ENCODE measurements around the gene CFAP97D1. TPM values are rescaled to one million over a fixed set of nuclear protein-coding genes. Genes with fewer than 3 reads are reported as not detected.

The CFAP97D1 gene
- polyA plus RNA-seq, 1 donor (not counting 4 experiments of a cell fraction or from before 2014, with no cell fraction given): not detected

- no peak overlapping the region for H3K27ac ChIP-seq (ENCODE audit: control insufficient read depth, insufficient read depth, low read length)
Measured at GRCh38 chr17:43733956-43734355, 46.3 kb upstream of the CFAP97D1 start.

GRCh38 chr17:43734376-43734775 lies 45.9 kb upstream of the CFAP97D1 start:
- Histone ChIP-seq H3K27ac (ENCODE audit: control insufficient read depth, insufficient read depth, low read length) (no peak overlapping the region), H3K9me1 (ENCODE audit: control insufficient read depth, extremely low read depth, insufficient read depth, low read length) (no peaks in the 10 kb centered on the region), H4K20me1 (ENCODE audit: control insufficient read depth, extremely low read depth, insufficient read depth, low read length) (no peaks in the 10 kb centered on the region), H3K36me3 (ENCODE audit: control insufficient read depth in 2 of 2, extremely low read depth in 1 of 2, insufficient read depth in 2 of 2, low read length in 2 of 2) (no peaks in the 10 kb centered on the region), H3K9ac (ENCODE audit: control insufficient read depth, extremely low read depth, insufficient read depth, low read length) (no peak overlapping the region), H3K4me2 (ENCODE audit: control insufficient read depth, extremely low read depth, insufficient read depth, low read depth, low read length) (no peak overlapping the region), H3K27me3 (ENCODE audit: control insufficient read depth, extremely low read depth, insufficient read depth, low read length) (no peaks in the 10 kb centered on the region), H3K4me1 (ENCODE audit: control insufficient read depth, extremely low read depth, insufficient read depth, low read length) (peaks cover 16% of the 10 kb centered on the region), H3K4me3 (ENCODE audit: control insufficient read depth in 2 of 3, extremely low read depth in 1 of 3, insufficient read depth in 2 of 3, low read depth in 1 of 3, low read length in 3 of 3) (no peak overlapping the region), H2AFZ (ENCODE audit: control insufficient read depth, low read length) (no peak overlapping the region), H3K9me3 (ENCODE audit: control insufficient read depth, low read depth, low read length) (no peaks in the 10 kb centered on the region), H3K79me2 (ENCODE audit: control insufficient read depth, insufficient read depth, low read length) (no peaks in the 10 kb centered on the region)
- no peak for TF ChIP-seq EZH2 (IDR thresholded peaks at IDR 0.05; ENCODE audit: low read length)
- no peak for TF ChIP-seq CTCF (optimal IDR thresholded peaks at IDR 0.05 in 1 of 3, IDR thresholded peaks at IDR 0.05 in 1 of 3, conservative IDR thresholded peaks at IDR 0.05 in 1 of 3; ENCODE audit: extremely low read depth in 1 of 3, insufficient read depth in 2 of 3, low read length in 3 of 3)
- FAIRE-seq: no peak
- dilution Hi-C loops (cut with MboI; ENCODE audit: extremely low pct_ligation_motif_present, low sequenced_read_pairs): no loop called here
- DNase-seq (ENCODE audit: low read depth, low spot score): no peak

More at GRCh38 chr17:43733956-43734355, 46.3 kb upstream of the CFAP97D1 start:
- no peaks in the 10 kb centered on the region for H3K9me1 ChIP-seq (ENCODE audit: control insufficient read depth, extremely low read depth, insufficient read depth, low read length)
- dilution Hi-C loops (cut with MboI; ENCODE audit: extremely low pct_ligation_motif_present, low sequenced_read_pairs): no loop called here
- H2AFZ ChIP-seq (ENCODE audit: control insufficient read depth, low read length): no peak overlapping the region
- TF ChIP-seq CTCF (optimal IDR thresholded peaks at IDR 0.05 in 1 of 3, IDR thresholded peaks at IDR 0.05 in 1 of 3, conservative IDR thresholded peaks at IDR 0.05 in 1 of 3; ENCODE audit: extremely low read depth in 1 of 3, insufficient read depth in 2 of 3, low read length in 3 of 3): no peak
- H3K4me1 ChIP-seq (ENCODE audit: control insufficient read depth, extremely low read depth, insufficient read depth, low read length): peaks cover 16% of the 10 kb centered on the region
- no peaks in the 10 kb centered on the region for H3K79me2 ChIP-seq (ENCODE audit: control insufficient read depth, insufficient read depth, low read length)
- no peaks in the 10 kb centered on the region for H3K36me3 ChIP-seq (ENCODE audit: control insufficient read depth in 2 of 2, extremely low read depth in 1 of 2, insufficient read depth in 2 of 2, low read length in 2 of 2)
- H3K9me3 ChIP-seq (ENCODE audit: control insufficient read depth, low read depth, low read length): no peaks in the 10 kb centered on the region
- no peaks in the 10 kb centered on the region for H4K20me1 ChIP-seq (ENCODE audit: control insufficient read depth, extremely low read depth, insufficient read depth, low read length)
- no peak overlapping the region for H3K4me3 ChIP-seq (ENCODE audit: control insufficient read depth in 2 of 3, extremely low read depth in 1 of 3, insufficient read depth in 2 of 3, low read depth in 1 of 3, low read length in 3 of 3)
- H3K27me3 ChIP-seq (ENCODE audit: control insufficient read depth, extremely low read depth, insufficient read depth, low read length): no peaks in the 10 kb centered on the region
- DNase-seq (ENCODE audit: low read depth, low spot score) (no peak), FAIRE-seq (no peak)
- H3K9ac ChIP-seq (ENCODE audit: control insufficient read depth, extremely low read depth, insufficient read depth, low read length): no peak overlapping the region
- no peak overlapping the region for H3K4me2 ChIP-seq (ENCODE audit: control insufficient read depth, extremely low read depth, insufficient read depth, low read depth, low read length)

Data from keratinocyte (primary cell).